HG02884 (cell line): ENCODE results near the gene ZBTB40.

ENCODE experiments used
- ATAC-seq: cut with Tn5 transposase; IDR thresholded peaks from one replicate; pipeline ENCODE4 v1.9.1; 2021; ENCODE audit warnings: mild to moderate bottlenecking, moderate library complexity; ENCODE audit not compliant: unreplicated experiment

The ZBTB40 gene

GRCh38 chr1:22420455-22421053, 31.1 kb upstream of the ZBTB40 start:
- no peak for ATAC-seq

- no peak for ATAC-seq
These were observed 24.9 kb upstream of the ZBTB40 start for GRCh38 chr1:22426781-22427180.

GRCh38 chr1:22428672-22429071, 23.0 kb upstream of the ZBTB40 start:
- no peak for ATAC-seq

- no peak for ATAC-seq
These were observed 19.7 kb upstream of the ZBTB40 start for GRCh38 chr1:22431965-22432364.

GRCh38 chr1:22434717-22435116, 16.9 kb upstream of the ZBTB40 start:
- no peak for ATAC-seq

- no peak for ATAC-seq
These were observed 14.7 kb upstream of the ZBTB40 start for GRCh38 chr1:22436948-22437347.

GRCh38 chr1:22437573-22437972, 14.1 kb upstream of the ZBTB40 start:
- ATAC-seq = no peak

- ATAC-seq = no peak
These were observed 11.1 kb upstream of the ZBTB40 start for GRCh38 chr1:22440582-22440981.

- no peak for ATAC-seq
These were observed 9.3 kb upstream of the ZBTB40 start for GRCh38 chr1:22442212-22442894.

GRCh38 chr1:22443332-22443731, 8.3 kb upstream of the ZBTB40 start:
- no peak for ATAC-seq

GRCh38 chr1:22444856-22445255, 6.8 kb upstream of the ZBTB40 start:
- ATAC-seq = no peak

GRCh38 chr1:22447621-22448111, 4.0 kb upstream of the ZBTB40 start:
- no peak for ATAC-seq

GRCh38 chr1:22449636-22450035, 2.0 kb upstream of the ZBTB40 start:
- no peak for ATAC-seq

- ATAC-seq = no peak
These were observed 1.2 kb upstream of the ZBTB40 start for GRCh38 chr1:22450351-22451021.

- peak; percentile 17 for ATAC-seq
These were observed 868 bp downstream of the ZBTB40 start for GRCh38 chr1:22452481-22452957.

- no peak for ATAC-seq
These were observed 1.5 kb downstream of the ZBTB40 start for GRCh38 chr1:22453181-22453580.

GRCh38 chr1:22454476-22455056, 2.9 kb downstream of the ZBTB40 start:
- ATAC-seq = no peak

- ATAC-seq = no peak
These were observed 5.7 kb downstream of the ZBTB40 start for GRCh38 chr1:22457345-22457744.

- ATAC-seq = no peak
These were observed 6.2 kb downstream of the ZBTB40 start for GRCh38 chr1:22457836-22458235.

- ATAC-seq = no peak
These were observed 9.4 kb downstream of the ZBTB40 start for GRCh38 chr1:22461100-22461499.

- no peak for ATAC-seq
These were observed 10.3 kb downstream of the ZBTB40 start for GRCh38 chr1:22461678-22462527.
